ENCODE results near the gene STPG4.

GRCh38 chr2:47152803-47153202, 2.3 kb downstream of the STPG4 start:
- TF ChIP-seq CTCF (IDR thresholded peaks at IDR 0.05) (no peak), POLR2A (IDR thresholded peaks at IDR 0.05) (no peak)

All from breast epithelium (tissue), 3 donors.